ENCODE results near the gene LILRB3. TPM values are rescaled to one million over a fixed set of nuclear protein-coding genes. Genes with fewer than 3 reads are reported as not detected.
"Not testable (repeated sequence)": the region's sequence is repeated elsewhere in the genome, so short reads cannot be mapped to it uniquely, and the experiment has no call there.

LILRB3 gene
- total and polyA plus RNA-seq, 2 of the 4 experiments (the other 2 are of a cell fraction) = not detected

- H3K4me3 ChIP-seq (ENCODE audit: insufficient read depth, low read depth, low read length); H3K23ac ChIP-seq (ENCODE audit: low read depth, low read length); H3K9me3 ChIP-seq (ENCODE audit: control insufficient read depth, insufficient read depth, low read length); H2AFZ ChIP-seq (replicated peaks; ENCODE audit: low read length, poor library complexity); H4K5ac ChIP-seq (ENCODE audit: low read depth, low read length); H3K4ac ChIP-seq (ENCODE audit: low read depth, low read length); H2BK120ac ChIP-seq (ENCODE audit: low read depth, low read length); in situ Hi-C loops (cut with MboI; ENCODE audit: low sequenced_read_pairs); H3K36me3 ChIP-seq (ENCODE audit: control insufficient read depth, insufficient read depth, low read length); H3K56ac ChIP-seq (ENCODE audit: extremely low read depth, insufficient read depth, low read length); BruUV-seq (replicated peaks); H3K4me2 ChIP-seq (ENCODE audit: low read depth, low read length); dilution Hi-C loops (cut with HindIII; ENCODE audit: low sequenced_read_pairs, unreplicated experiment); H3K27ac ChIP-seq (ENCODE audit: insufficient read depth, low read length); POLR2A ChIA-PET (ENCODE audit: unreplicated experiment); H4K8ac ChIP-seq (ENCODE audit: low read depth in 2 of 2, low read length in 2 of 2); H2AK5ac ChIP-seq (ENCODE audit: low read depth, low read length); H2AK9ac ChIP-seq (replicated peaks; ENCODE audit: low read depth, low read length, poor library complexity); CTCF ChIA-PET; H3K4me1 ChIP-seq (ENCODE audit: control insufficient read depth, insufficient read depth, low read length); H3K14ac ChIP-seq (replicated peaks; ENCODE audit: low read depth, low read length); H2BK5ac ChIP-seq (ENCODE audit: low read depth, low read length, poor library complexity, severe bottlenecking); intact Hi-C loops (cut with micrococcal nuclease); H3K9me1 ChIP-seq (ENCODE audit: insufficient read depth, low read length); H3K9ac ChIP-seq (ENCODE audit: low read depth, low read length); H2BK15ac ChIP-seq (ENCODE audit: low read depth, low read length); DNase-seq; H2BK20ac ChIP-seq (ENCODE audit: low read depth, low read length); H3K27me3 ChIP-seq (ENCODE audit: control insufficient read depth, insufficient read depth, low read length); ATAC-seq (ENCODE audit: low read depth); H3K18ac ChIP-seq (ENCODE audit: low read depth, low read length); H4K91ac ChIP-seq (ENCODE audit: insufficient read depth, low read depth, low read length): not testable (repeated sequence)
- WGBS, 2 experiments (ENCODE audit: extremely low coverage in 2 of 2, insufficient read length in 1 of 2) = 100% methylated on average over 3 of the region's 12 CpGs; no CpG with 5 or more reads in 1 of the 2 experiments
- H4K20me1 ChIP-seq (ENCODE audit: insufficient read depth, low read length) = peaks cover 16% of the 10 kb centered on the region
- H3K79me1 ChIP-seq (ENCODE audit: low read depth in 1 of 2, low read length in 2 of 2) = peaks cover 16 to 25% of the 10 kb centered on the region in 2 experiments
Measured at GRCh38 chr19:54194463-54194862, 28.3 kb downstream of the LILRB3 start.
